Umbilical cord (tissue), 2 donors: ENCODE data around the gene NACC2. TPM values are rescaled to one million over a fixed set of nuclear protein-coding genes. Genes with fewer than 3 reads are reported as not detected.

ENCODE experiments used
- DNase-seq: peaks from one replicate; pipeline ENCODE4 v3.0.0-alpha.2; 2015; ENCODE audit warnings: low spot score
- total RNA-seq: library from RNA; depleted of rRNA; stranded (reverse); fragments of >200 nt; gene quantifications from one replicate; pipeline ENCODE4 v1.2.3, GENCODE V29; 2014; ENCODE audit warnings: low replicate concordance; ENCODE audit not compliant: insufficient read depth

NACC2 gene, protein sequence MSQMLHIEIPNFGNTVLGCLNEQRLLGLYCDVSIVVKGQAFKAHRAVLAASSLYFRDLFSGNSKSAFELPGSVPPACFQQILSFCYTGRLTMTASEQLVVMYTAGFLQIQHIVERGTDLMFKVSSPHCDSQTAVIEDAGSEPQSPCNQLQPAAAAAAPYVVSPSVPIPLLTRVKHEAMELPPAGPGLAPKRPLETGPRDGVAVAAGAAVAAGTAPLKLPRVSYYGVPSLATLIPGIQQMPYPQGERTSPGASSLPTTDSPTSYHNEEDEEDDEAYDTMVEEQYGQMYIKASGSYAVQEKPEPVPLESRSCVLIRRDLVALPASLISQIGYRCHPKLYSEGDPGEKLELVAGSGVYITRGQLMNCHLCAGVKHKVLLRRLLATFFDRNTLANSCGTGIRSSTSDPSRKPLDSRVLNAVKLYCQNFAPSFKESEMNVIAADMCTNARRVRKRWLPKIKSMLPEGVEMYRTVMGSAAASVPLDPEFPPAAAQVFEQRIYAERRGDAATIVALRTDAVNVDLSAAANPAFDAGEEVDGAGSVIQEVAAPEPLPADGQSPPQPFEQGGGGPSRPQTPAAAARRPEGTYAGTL
- total RNA-seq, result 23.4 TPM

DNA sequence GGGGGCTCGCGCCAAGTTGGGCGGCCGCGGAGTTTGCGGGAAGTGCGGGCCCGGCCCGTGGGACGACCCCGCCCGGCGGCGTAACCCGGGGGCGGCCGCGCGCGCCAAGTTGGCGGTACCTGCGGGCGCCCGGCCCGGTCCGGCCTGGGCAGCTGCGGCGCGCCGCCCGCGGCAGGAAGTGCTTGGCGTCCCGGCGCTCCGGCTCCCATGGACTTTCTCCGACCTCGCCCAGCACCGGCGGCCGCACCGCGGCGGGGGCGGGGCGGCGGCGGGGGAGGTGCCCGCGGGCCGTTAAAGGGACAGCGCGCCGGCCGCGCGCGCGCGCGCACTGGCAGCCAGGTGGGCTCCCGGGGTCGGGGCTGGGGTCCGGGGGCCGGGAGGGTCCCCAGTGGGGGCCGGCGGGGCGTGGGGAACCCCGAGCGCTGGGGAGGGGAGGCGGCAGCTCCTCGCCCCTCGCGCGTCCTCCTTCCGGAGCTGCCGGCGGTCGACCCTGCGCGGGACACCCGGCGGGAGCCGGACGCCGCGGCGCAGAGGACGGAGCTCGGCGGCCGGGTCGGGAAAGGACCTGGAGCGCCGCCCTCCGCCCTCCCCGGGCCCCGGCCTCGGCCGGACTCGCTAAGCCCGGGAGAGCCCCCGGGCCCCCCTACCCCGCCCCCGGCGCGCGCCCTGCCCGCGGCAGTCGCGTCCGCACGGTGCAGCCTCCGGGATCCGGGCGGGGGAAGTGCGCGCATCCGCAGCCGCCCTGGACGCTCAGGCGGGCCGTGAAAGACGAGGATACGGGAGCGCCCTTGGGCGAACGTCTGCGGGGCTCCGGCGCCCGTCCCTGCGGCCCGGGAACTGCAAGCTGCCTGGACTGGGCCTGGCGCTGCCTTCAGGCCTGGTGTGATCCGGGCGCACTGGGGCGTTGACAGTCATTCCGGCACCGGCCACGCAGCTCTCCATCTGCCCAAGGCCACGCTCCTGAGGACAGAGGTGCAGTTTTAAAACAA, at the start of gene NACC2:
Gene NACC2, minus strand, starts transcription at position 220 of the 989 bp plus-strand sequence. CDS start 44,768 bp downstream, outside the sequence.
- DNase-seq, result peak; percentile 55

DNA sequence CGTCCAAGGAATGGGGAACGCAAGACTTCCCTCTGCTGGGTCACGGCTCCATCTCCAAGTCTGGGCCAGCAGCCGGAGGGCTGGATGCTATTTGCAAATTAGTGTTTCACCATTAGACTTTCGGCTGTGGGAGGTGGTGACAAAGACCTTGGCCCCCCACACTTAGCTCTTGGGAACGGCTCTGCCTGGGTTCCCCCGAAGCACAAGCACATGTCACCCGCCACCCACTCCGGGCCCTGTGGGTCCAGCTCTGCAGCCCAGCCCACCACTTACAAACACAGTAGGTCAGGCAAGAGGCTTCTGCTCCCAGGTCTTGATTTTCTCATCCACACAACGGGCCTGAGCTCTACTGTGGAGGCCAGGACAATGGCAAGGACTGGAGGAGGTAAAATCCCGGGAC, 49.4 kb upstream of the NACC2 start:
- no peak for DNase-seq

DNA sequence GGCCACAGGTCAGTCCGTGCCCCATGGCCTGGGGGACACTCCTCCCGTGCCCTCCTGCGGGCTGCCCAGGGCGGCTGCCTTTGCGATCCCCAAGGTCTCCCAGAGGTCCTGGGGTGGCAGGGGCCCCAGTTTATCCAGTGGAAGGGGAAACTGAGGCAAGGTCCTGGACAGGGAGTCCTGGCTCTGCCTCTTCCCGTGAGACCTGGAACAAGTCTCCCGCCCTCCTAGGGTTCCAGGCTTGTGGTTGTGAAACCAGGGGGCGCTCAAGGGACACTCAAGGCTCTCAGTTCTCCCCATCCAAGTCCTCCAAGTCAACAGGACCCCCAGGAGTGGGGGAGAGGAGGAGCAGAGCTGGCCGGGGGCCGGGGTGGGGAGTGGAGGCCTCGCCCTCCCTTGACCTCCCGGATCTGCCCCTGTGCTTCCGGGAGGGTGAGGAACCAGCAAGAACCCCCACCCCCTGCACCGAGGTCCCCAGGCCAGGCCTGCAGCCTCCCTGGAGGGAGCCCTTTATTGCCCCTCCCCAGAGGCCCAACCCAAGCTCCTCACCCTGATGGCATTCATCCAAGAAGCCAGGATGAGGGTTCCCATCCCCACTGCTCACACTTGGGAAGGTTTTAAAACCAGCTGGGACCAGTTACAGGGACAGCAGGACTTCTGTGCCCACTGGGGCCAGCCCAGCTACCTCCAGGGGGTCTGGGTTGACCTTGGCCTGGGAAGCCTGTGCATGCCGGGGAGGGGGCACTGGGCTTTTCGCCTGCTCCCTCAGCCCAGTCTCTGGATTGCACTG, 48.3 kb upstream of the NACC2 start:
- DNase-seq, result no peak

DNA sequence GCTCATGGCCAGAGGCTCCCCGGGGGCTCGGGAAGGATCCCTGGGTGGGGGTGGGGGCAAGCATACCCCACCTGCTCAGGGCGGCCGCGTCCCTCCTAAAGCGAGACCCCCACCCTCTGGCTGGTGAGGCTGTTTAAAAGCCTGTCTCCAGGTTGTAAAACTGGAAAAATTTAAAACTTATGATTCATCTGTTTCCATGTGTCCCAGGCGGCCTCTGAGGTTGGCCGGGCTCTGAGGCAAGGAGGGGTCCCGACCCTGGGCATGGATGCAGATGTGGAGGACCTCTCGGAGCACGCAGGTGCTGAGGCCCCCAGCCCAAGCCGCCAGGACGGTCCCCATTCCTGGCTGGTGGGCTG, 47.7 kb upstream of the NACC2 start:
- DNase-seq, result no peak

DNA sequence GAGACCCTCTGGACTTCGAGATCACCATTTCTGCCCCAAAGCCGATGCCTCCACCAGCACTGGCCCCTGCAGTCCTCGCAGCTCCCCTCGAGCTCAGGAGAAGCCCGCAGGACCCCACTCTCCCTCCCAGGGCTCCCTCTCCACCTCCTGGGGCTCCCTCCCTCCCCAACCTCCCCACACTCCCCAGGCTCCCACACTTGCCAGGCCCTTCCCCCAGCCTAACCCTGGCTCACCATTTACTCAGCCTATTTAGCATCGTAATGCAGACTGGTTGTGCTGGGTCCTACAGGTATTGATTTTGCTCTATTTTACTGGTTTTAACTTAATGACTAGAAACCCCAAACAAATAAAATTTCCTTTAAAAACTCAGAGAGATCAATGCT, 47.3 kb upstream of the NACC2 start:
- no peak for DNase-seq

DNA sequence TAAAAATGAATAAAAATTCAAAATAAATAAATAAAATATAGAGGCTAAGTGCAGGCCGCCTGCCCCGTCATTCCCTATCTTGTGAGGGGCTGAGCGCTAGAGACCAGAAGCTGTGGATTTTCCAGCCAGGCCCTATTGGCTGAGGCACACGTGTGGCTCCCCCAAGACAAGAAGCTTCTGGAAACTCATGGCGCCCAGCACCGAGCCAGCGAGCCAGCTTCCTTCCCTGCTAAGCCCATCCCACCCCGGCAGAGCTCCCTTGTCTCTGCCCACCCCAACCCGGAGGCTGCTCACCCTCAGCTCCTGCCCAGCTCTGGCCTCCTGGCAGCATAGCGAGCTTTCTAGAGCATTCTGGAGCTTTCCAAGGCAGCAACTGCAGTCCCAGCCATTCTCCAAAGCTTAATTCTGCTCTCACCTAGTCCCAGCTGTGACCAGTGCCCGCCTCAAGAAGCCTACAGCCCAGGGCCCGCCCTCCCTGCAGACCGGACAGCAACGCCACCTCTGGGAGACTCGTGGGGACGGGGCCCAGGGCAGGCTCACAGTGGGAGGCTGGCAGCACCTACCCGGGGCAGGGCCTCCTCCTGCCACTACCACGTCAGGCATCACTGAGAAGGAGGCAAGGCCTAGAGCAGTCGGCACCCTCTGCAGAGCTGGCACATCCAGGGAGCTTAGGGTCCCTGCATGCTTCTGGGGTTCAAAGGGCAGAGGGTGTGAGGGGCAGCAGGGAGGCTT, 46.8 kb upstream of the NACC2 start:
- DNase-seq, result no peak

DNA sequence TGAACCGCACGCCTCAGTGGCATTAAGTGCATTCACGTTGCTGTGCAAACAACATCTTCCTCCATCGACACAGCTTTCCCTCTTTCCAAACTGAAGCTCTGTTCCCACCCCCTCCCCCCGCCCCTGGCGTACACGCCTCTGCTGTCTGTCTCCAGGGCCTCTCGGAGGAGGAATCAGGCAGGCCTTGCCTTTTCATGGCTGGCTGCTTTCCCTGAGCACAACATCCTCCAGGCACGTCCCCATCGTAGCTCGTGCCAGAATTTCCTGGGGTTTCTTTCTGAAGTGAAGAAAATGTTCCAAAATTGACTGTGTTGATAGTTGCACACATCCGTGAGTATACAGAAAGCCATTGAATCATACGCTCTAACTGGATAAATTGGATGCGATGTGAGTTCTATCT, 45.9 kb upstream of the NACC2 start:
- DNase-seq, result peak; percentile 82

DNA sequence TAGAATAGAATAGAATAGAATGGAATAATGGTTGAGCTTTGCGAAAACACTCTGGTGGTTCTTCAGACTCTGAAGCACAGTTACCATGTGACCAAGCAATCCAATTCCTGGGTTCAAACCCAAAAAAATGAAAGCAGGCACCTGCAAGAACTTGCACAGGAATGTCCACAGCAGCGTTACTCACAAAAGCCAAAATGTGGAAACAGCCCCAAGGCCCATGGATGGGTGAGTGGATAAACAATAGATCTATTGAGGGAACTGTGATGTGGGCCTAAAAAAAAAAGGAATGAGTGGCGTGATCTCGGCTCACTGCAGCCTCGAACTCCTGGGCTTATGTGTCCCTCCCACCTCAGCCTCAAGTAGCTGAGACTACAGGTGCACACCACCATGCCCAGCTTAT, 45.0 kb upstream of the NACC2 start:
- no peak for DNase-seq

DNA sequence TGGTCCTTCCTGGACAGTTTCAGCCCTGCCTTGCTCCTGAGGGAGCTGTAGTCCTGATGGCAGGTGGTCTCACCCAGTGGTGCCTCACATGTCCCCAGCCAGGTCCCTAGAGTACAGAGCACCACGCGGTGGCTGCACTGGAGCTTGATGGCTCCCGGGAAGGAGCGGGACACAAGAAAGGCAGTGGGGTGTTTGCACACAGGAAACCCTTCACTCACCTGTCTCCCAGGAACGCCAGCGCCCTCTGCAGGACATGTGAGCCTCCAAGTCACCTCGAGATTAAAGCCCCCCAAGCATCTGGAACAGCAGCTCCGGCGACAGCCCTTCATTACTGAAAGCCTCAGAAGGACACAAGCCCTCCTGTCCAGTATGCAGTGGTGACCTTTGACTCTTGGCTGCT, 43.5 kb upstream of the NACC2 start:
- no peak for DNase-seq

DNA sequence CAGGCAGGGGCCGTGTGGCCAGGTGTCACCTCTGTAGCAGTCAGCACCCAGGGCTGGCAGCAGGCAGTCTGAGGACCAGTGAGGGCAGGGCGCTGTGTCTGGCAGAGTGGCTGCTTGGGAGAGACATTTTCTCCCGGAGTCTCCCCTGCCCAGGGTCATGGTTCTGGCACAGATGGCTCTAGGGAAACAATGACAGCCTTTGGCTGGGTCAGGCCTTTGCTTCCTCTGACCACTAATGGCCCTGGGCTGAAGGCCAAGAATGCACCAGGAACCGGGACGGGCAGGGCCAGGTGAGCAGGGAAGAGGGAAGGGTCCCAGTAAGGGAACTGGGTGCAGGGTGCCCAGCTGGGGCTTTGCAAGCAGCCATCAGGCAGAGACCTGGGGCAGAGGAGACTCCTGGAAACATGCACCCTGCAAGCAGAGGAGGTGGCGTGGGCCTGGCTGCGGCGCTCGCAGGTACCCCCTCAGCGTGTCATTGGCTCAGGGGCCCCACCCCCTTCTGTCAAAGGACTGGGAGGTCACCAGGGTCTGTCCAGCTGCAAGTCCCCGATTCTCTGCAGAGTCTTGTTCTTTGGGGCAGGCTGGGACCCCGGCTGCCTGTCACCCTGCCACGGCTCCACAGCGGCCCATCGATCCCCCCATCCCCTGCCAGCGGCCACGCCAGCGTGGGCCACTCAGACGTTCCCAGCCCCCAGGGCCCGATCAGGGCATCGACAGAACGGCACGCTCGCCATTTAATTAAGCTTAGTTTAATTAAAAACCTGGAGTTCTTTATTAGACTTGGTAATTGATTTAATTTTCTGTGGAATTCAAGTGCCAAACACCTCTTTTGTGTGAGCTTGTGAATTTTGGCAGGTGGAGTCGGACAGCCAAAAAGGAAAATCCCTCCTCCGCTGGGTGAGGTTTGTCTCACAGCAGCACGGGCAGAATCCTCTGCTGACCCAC, 42.5 kb upstream of the NACC2 start:
- DNase-seq, result no peak

DNA sequence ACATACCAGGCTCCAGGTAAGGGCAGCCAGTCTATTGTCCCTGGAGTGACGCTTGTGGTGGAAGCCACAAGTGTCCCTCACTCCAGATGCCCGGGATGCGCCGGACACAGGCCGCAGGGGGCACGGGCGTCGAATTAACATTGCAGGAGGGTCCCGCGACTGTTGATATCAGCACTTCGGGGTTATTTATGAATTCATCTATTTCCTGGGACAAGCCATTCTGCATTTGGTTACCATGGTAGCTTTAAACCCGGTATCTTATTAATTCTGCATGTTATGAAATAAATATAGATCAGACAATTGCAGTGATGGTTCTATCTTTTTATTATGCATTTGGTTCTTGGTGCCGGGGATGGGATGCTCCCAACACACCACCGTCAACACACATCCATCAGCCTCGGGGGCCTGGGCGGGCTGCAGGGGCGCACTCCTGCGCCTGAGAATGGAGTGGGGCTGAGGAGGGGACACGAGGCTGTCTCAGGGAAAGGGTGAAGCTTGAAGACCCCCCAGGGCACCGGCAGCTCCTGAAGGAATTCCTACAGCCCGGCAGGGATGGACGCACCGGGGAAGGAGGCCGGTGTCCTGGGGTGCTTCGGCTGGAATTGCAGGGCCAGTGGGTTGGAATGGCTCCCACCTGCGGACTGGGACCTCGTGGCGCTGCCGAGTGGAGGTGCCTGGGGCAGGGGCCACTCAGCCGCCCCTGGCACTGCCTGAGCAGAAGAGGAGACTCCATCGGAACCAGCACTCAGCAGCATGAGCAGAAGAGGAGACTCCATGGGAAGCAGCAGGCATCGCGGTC, 41.2 kb upstream of the NACC2 start:
- no peak for DNase-seq

DNA sequence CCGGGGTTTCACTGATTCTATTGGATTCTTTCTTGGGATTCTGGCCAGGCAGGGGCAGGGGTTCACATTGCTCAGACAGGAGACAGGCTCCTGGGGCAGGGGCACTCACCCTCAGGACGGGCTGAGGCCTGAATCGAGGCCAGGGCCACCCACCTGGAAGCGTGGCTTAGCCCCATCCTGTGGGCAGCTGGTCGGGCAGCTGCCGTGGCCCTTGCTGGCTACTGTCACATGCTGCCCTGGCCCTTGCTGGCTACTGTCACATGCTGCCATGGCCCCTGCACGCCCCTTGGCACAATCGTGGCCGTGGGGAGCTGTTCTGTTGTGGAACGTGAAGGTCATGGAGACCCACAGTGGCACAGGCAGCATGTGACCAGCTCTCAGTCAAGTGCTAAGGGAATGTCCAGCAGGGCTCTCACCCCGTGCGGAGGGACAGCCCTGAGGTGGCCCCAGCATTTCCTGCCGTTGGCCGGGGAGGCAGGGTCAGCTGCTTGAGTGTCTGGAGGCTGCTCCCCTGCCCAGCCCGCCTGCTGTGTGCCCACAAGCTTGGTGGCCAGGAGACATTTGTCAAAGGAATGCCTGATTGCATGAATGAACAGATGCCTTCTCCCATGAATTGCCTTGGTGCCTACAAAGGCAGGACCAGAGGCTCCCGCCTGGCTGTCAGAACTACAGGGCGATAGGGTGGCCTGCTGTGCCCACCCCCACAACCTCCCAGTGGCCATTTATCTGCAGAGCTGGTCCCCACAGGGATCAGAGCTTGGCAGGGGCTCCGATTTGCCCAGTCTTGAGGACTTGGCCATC, 40.4 kb upstream of the NACC2 start:
- DNase-seq, result no peak

DNA sequence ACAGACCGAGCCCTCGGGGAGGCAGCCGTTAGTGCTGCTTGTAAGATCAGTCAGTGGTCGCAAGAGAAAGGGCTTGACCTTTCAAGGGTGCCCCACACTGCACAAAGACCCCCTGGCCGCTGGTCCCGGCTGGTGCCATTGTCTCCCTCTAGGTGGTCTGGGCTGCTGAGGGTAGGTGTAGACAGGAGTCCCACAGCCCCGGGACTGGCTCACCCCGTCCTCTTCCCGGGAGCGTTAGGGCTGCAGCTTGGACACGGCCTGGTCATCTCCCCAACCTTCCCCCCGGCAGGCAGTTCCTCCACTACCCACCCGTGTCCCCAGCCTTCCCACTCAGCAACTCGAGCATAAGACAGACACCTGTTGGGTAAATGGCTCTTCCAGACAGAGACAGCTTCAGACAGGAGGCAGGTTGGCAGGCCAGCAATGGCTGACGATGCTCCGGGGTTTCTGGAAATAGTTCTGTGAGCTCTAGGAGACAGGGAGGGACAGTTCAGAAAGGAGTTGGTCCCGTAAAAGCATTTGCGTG, 38.9 kb upstream of the NACC2 start:
- DNase-seq, result no peak

DNA sequence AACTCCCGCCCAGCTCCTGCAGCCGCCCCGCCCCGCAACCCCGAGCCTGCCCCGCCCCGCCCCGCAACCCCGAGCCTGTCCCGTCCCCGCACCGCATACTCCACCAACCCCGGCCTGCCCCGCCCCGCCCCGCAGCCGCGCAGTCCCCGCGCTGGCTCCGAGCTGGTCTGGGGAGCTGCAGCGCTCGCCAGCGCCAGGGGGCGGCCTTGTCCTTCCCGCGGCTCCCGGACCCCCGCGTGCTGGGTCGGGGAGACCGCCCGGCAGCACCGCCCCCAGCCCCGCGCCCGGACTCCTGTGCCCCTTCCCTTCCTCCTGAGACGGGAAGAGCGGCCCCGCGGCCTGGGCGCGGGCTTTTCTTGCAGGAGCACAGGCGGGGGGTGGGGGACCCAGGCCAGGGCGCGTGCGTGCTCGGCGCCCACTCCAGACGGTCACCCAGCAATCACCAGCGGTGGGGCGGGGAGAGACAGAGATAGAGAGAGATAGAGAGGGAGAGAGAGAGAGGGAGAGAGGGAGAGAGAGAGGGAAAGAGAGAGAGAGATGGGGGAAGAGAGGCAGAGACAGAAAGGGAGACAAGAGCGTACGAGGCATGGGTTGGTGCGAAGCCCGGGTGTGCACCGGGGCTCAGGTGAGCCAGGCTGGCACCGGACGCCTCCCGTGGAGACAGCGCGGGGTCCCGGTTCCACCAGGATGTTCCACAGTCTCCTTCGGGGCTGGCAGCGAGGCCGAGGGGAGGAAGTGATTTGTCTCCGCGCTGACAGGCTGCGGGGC, 38.3 kb upstream of the NACC2 start:
- DNase-seq, result no peak

DNA sequence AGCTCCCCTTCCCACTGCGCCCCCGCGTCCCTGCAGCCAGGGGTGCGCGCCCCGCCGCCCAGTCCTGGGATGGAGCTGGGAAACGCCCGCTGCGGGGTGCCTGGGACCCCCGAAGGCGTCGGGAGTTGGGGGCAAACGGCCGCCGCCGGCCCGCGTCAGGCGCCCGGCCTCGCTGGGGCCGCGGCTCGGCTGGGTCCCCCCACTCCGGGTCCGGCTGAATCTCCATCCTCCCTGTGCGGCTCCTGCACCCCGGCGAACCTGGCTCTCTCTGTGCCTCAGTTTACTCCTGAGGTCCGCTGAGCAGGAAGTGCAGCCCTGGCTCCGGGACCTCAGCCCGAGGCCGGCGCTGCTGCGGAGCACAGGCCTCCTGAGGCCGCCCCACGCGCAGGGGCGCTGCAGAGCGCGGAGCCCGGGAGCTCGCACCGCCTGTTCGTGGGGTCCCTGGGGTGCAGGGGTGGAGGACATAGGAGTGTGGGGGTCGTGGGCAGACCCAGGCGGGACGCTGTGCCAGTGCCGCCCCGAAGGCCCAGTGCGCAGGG, 37.5 kb upstream of the NACC2 start:
- DNase-seq, result no peak
